ENCODE results near the gene RHPN2. TPM values are rescaled to one million over a fixed set of nuclear protein-coding genes. Genes with fewer than 3 reads are reported as not detected.
"Not testable (repeated sequence)": the region's sequence is repeated elsewhere in the genome, so short reads cannot be mapped to it uniquely, and the experiment has no call there.

RHPN2 gene
- total and polyA plus RNA-seq, 10 donors: 1.2 to 5.3 (median 2.6) TPM

DNA sequence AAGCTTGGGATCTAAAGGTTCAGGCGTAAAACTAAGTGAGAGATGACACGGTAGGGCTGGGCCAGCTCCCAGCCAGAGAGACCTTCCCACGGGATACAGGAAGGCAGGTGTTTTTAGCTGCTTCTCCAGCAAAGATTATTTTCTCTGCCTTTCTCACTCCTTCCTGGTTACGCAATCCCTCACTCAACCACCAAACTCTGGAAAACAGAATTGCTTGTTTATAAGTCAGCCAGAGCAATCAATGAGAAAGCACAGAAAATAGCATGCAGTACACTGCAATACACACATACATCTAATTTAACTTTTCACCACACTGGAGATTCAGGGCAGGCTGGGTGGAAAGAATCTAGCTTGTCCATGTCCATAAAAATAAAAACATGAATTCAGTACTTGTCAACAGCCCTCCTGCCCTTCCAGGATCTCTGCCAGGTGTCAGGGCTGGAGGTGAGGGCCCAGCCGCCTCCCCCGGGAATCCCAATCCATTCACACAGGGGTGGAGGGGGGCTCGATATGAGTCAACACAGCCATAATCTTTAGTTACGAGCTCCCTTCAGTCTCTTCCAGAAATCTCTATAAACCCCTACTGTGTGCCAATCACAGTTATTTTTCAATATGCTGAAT, 12.2 kb downstream of the RHPN2 start:
- Histone ChIP-seq H3K4me1 (no peaks in the 10 kb centered on the region), H3K27me3 (replicated peaks in 1 of 7) (no peaks in the 10 kb centered on the region), H3K4me3 (no peak overlapping the region), H3K9me3 (no peaks in the 10 kb centered on the region), H3K36me3 (no peaks in the 10 kb centered on the region), H3K27ac (no peak overlapping the region)
- no peak for DNase-seq
- intact Hi-C loops (cut with DNase I; ENCODE audit: low total_unique reads): no loop called here
- WGBS, 5 donors: 75 to 84% (median 77%) methylated on average over 8 of the region's 8 CpGs
- TF ChIP-seq, protein P1, sequence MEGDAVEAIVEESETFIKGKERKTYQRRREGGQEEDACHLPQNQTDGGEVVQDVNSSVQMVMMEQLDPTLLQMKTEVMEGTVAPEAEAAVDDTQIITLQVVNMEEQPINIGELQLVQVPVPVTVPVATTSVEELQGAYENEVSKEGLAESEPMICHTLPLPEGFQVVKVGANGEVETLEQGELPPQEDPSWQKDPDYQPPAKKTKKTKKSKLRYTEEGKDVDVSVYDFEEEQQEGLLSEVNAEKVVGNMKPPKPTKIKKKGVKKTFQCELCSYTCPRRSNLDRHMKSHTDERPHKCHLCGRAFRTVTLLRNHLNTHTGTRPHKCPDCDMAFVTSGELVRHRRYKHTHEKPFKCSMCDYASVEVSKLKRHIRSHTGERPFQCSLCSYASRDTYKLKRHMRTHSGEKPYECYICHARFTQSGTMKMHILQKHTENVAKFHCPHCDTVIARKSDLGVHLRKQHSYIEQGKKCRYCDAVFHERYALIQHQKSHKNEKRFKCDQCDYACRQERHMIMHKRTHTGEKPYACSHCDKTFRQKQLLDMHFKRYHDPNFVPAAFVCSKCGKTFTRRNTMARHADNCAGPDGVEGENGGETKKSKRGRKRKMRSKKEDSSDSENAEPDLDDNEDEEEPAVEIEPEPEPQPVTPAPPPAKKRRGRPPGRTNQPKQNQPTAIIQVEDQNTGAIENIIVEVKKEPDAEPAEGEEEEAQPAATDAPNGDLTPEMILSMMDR (IDR thresholded peaks at IDR 0.05 in 8 of 11, conservative IDR thresholded peaks at IDR 0.05 in 3 of 11): no peak
- TF ChIP-seq POLR2A (IDR thresholded peaks at IDR 0.05): no peak
- no peak for TF ChIP-seq POLR2AphosphoS5 (IDR thresholded peaks at IDR 0.05)

DNA sequence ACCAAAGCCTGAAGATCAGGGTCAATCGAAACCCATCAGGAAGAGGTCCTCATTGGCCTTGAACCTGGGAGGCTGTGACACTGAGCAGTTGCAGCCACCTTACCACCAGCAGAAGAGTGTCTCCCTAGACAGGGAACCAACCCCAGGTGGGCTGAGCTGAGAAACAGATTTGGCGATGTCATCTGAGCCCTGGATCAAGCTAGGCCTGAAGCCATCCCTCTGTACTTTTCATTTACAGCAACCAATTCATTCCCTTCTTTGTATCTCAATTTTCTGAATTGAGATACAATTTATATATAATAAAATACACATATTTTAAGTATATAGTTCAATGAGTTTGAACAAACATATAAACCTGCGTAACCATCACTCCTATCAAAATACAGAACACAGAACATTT, 14.6 kb downstream of the RHPN2 start:
- DNase-seq: no peak
- no peaks in the 10 kb centered on the region for H3K4me1 ChIP-seq
- intact Hi-C loops (cut with DNase I; ENCODE audit: low total_unique reads): no loop called here
- TF ChIP-seq POLR2A (IDR thresholded peaks at IDR 0.05) (no peak), POLR2AphosphoS5 (IDR thresholded peaks at IDR 0.05) (no peak)
- TF ChIP-seq, protein P1 (IDR thresholded peaks at IDR 0.05 in 8 of 11, conservative IDR thresholded peaks at IDR 0.05 in 3 of 11): no peak
- no peak overlapping the region for H3K27ac ChIP-seq
- 95 to 99% (median 98%) methylated on average over 3 of the region's 3 CpGs for WGBS, 5 donors
- no peaks in the 10 kb centered on the region for H3K36me3 ChIP-seq
- H3K27me3 ChIP-seq (replicated peaks in 1 of 7): no peaks in the 10 kb centered on the region
- H3K4me3 ChIP-seq: no peak overlapping the region
- H3K9me3 ChIP-seq: no peaks in the 10 kb centered on the region

DNA sequence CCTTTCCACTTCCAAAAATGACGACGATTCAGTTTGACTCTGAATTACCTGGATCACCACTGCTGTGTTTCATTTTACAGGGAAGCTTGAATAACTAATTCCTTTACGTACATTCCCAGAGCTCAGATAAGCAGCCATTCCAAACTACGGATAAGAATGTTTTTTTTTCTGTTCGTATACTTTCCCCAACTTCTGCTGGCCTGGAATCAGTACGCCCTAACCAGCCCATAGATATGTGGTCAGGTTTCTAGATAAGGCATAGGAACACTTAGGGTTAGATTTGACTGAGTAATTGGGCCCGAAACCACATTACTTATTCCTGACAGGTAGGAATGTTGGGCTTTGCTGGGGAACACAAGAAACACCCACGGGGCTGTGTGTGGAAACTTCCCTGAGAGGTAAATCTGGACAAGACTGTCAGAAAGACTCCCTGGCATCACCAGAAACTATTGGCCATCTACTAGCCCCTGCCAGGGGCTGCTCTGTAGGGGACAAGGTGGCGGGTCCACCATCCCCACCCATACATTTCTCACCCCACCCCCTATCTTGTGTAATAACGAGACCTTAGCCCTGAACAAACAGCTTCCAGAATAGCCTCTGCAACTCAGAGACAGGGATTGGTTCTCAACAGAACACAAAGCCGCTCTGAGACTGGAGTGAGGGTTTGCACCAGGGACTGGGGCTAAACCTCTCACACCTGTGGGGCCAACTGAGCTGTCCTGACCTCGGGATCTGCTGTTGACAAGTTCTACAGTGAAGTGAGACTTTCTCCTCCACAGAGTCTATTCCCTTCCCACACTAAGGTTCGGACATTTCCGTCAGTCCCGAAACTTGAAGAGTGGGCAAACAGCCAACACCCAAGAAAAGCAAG, 15.6 kb downstream of the RHPN2 start:
- no peaks in the 10 kb centered on the region for H3K36me3 ChIP-seq
- intact Hi-C loops (cut with DNase I; ENCODE audit: low total_unique reads): no loop called here
- no peak for DNase-seq
- H3K27me3 ChIP-seq (replicated peaks in 1 of 7): no peaks in the 10 kb centered on the region
- 69 to 82% (median 74%) methylated on average over 11 to 15 of the region's 15 CpGs for WGBS, 5 donors
- TF ChIP-seq POLR2AphosphoS5 (IDR thresholded peaks at IDR 0.05) (no peak), POLR2A (IDR thresholded peaks at IDR 0.05) (no peak)
- TF ChIP-seq, protein P1 (IDR thresholded peaks at IDR 0.05 in 8 of 11, conservative IDR thresholded peaks at IDR 0.05 in 3 of 11): no peak
- H3K9me3 ChIP-seq: no peaks in the 10 kb centered on the region
- no peaks in the 10 kb centered on the region for H3K4me1 ChIP-seq
- H3K4me3 ChIP-seq: no peak overlapping the region
- H3K27ac ChIP-seq: no peak overlapping the region

DNA sequence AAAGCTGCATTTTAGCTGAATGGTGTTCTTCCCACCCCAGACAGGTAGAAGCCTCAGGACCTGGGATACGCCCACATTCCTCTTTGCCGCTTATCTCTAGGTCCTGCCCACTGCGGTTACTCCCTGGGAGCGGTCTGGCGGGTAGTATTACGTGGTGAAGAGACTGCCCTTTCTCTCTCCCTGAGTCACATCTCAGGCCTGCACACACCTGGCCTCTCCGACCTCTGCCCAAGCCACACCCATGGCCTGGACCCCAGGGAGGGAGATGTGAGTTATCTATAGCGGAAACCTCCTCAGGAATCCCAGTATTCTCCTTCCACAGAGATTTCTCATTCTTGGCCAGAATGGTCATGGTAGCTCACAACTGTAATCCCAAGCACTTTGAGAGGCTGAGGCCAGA, 17.3 kb downstream of the RHPN2 start:
- no peak for DNase-seq
- 77 to 86% (median 84%) methylated on average over 8 of the region's 8 CpGs for WGBS, 5 donors
- no peaks in the 10 kb centered on the region for H3K27me3 ChIP-seq (replicated peaks in 1 of 7)

DNA sequence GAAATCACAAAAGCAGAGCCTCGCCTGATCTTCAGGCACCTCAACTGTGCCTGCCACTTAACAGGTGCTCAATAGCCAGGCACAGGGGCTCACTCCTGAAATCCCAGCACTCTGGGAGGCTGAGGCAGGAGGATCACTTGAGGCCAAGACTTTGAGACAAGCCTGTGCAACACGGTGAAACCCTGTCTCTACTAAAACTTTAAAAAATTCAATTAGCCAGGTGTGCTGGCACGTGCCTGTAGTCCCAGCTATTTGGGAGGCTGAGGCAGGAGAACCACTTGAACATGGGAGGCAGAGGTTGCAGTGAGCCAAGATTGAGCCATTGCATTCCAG, 22.9 kb downstream of the RHPN2 start:
- H3K27ac ChIP-seq; intact Hi-C loops (cut with DNase I; ENCODE audit: low total_unique reads); H3K4me1 ChIP-seq; H3K9me3 ChIP-seq; H3K27me3 ChIP-seq (replicated peaks in 1 of 7); DNase-seq; H3K4me3 ChIP-seq; H3K36me3 ChIP-seq: not testable (repeated sequence)
- WGBS, 5 donors: 75 to 94% (median 84%) methylated on average over 2 to 3 of the region's 3 CpGs

More for the DNA sequence above, 17.3 kb downstream of the RHPN2 start:
- TF ChIP-seq, protein P1 (IDR thresholded peaks at IDR 0.05 in 8 of 11, conservative IDR thresholded peaks at IDR 0.05 in 3 of 11): no peak
- TF ChIP-seq POLR2A (IDR thresholded peaks at IDR 0.05): no peak
- no peak for TF ChIP-seq POLR2AphosphoS5 (IDR thresholded peaks at IDR 0.05)
- intact Hi-C loops (cut with DNase I; ENCODE audit: low total_unique reads): no loop called here
- H3K27ac ChIP-seq: no peak overlapping the region
- no peaks in the 10 kb centered on the region for H3K36me3 ChIP-seq
- no peaks in the 10 kb centered on the region for H3K9me3 ChIP-seq
- H3K4me1 ChIP-seq: no peaks in the 10 kb centered on the region
- no peak overlapping the region for H3K4me3 ChIP-seq

All from spleen (tissue), 11 donors.